ENCODE data around the gene CDY1.
"Not testable (repeated sequence)": the region's sequence is repeated elsewhere in the genome, so short reads cannot be mapped to it uniquely, and the experiment has no call there.

Gene CDY1

GRCh38 chrY:25621817-25622216, at the start of gene CDY1:
TSS of gene CDY1 (plus strand) at chrY:25622117. CDS start at chrY:25622443, 326 bp downstream.
- not testable (repeated sequence) for DNase-seq

GRCh38 chrY:25593336-25593735, 28.6 kb upstream of the CDY1 start:
- not testable (repeated sequence) for DNase-seq

- not testable (repeated sequence) for DNase-seq
Measured at GRCh38 chrY:25620209-25620608, 1.7 kb upstream of the CDY1 start.

GRCh38 chrY:25626524-25626923, 4.6 kb downstream of the CDY1 start:
- DNase-seq = not testable (repeated sequence)

GRCh38 chrY:25630383-25631112, 8.6 kb downstream of the CDY1 start:
- DNase-seq = not testable (repeated sequence)

- not testable (repeated sequence) for DNase-seq
Measured at GRCh38 chrY:25639852-25640251, 17.9 kb downstream of the CDY1 start.

GRCh38 chrY:25643024-25643915, 21.4 kb downstream of the CDY1 start:
- DNase-seq = not testable (repeated sequence)

Measured in SHP77 (cell line).